Trophoblast cell (in vitro differentiated cells and primary cell): ENCODE results near the gene PDC.
"Not testable (repeated sequence)": the region's sequence is repeated elsewhere in the genome, so short reads cannot be mapped to it uniquely, and the experiment has no call there.

Experiments used
- DNase-seq, 2 donors: peaks; one replicate each; pipeline ENCODE4 v3.0.0-alpha.2; 2016
- H2AFZ ChIP-seq: 2 replicates; pipeline ENCODE4 v1.6.1; 2013; ENCODE audit warnings: low read length, moderate library complexity, mild to moderate bottlenecking; ENCODE audit not compliant: insufficient read depth, poor library complexity
- H2AK5ac ChIP-seq: 2 replicates; pipeline ENCODE4 v1.6.1; 2013; ENCODE audit warnings: mild to moderate bottlenecking, low read length
- H2BK120ac ChIP-seq: 2 replicates; pipeline ENCODE4 v1.6.1; 2013; ENCODE audit warnings: low read length, mild to moderate bottlenecking, moderate library complexity; ENCODE audit not compliant: insufficient read depth, poor library complexity
- H2BK12ac ChIP-seq: 2 replicates; pipeline ENCODE4 v1.6.1; 2013; ENCODE audit warnings: mild to moderate bottlenecking, low read length, moderate library complexity
- H2BK5ac ChIP-seq: 2 replicates; pipeline ENCODE4 v1.6.1; 2013; ENCODE audit warnings: low read length, low read depth, moderate library complexity, mild to moderate bottlenecking; ENCODE audit not compliant: poor library complexity
- H3K14ac ChIP-seq: 2 replicates; pipeline ENCODE4 v1.6.1; 2013; ENCODE audit warnings: mild to moderate bottlenecking, low read length
- H3K18ac ChIP-seq: 2 replicates; pipeline ENCODE4 v1.6.1; 2013; ENCODE audit warnings: mild to moderate bottlenecking, low read length
- H3K23ac ChIP-seq: 2 replicates; pipeline ENCODE4 v1.6.1; 2013; ENCODE audit warnings: low read length
- H3K27ac ChIP-seq: 2 replicates; pipeline ENCODE4 v1.5.1; 2013; ENCODE audit warnings: low read depth, mild to moderate bottlenecking, inconsistent platforms, low read length, moderate library complexity
- H3K27me3 ChIP-seq: 2 replicates; pipeline ENCODE4 v1.6.1; 2013; ENCODE audit warnings: inconsistent platforms, mild to moderate bottlenecking, low read length, moderate library complexity; ENCODE audit not compliant: insufficient read depth
- H3K36me3 ChIP-seq, 2 experiments: 1 replicate in 1 of 2; 2 replicates in 1 of 2; pipeline ENCODE4 v1.6.1; 2013; ENCODE audit warnings: low read length in 2 of 2, mild to moderate bottlenecking in 2 of 2, moderate library complexity in 1 of 2; ENCODE audit not compliant: insufficient read depth in 2 of 2, control insufficient read depth in 1 of 2
- H3K4ac ChIP-seq: 2 replicates; pipeline ENCODE4 v1.6.1; 2013; ENCODE audit warnings: low read depth, mild to moderate bottlenecking, low read length, moderate library complexity
- H3K4me1 ChIP-seq, 2 experiments: 1 replicate in 1 of 2; 2 replicates in 1 of 2; pipeline ENCODE4 v1.6.1; 2013; ENCODE audit warnings: low read length in 2 of 2, mild to moderate bottlenecking in 2 of 2, moderate library complexity in 1 of 2; ENCODE audit not compliant: insufficient read depth in 2 of 2, control insufficient read depth in 1 of 2
- H3K4me2 ChIP-seq: 2 replicates; pipeline ENCODE4 v1.6.1; 2013; ENCODE audit warnings: inconsistent platforms, mild to moderate bottlenecking, low read length, moderate library complexity
- H3K4me3 ChIP-seq: 2 replicates; pipeline ENCODE4 v1.5.1; 2013; ENCODE audit warnings: mild to moderate bottlenecking, low read depth, low read length, inconsistent platforms
- H3K79me1 ChIP-seq: one replicate; pipeline ENCODE4 v1.6.1; 2013; ENCODE audit warnings: low read length
- H3K79me2 ChIP-seq: 2 replicates; pipeline ENCODE4 v1.6.1; 2013; ENCODE audit warnings: low read length, mild to moderate bottlenecking; ENCODE audit not compliant: control insufficient read depth, insufficient read depth, poor library complexity
- H3K9ac ChIP-seq: 2 replicates; pipeline ENCODE4 v1.6.1; 2013; ENCODE audit warnings: mild to moderate bottlenecking, low read length
- H3K9me3 ChIP-seq: 2 replicates; pipeline ENCODE4 v1.6.1; 2013; ENCODE audit warnings: low read depth, mild to moderate bottlenecking, control low read depth, inconsistent platforms, low read length; ENCODE audit not compliant: insufficient read depth
- H4K12ac ChIP-seq: 2 replicates; pipeline ENCODE4 v1.6.1; 2013; ENCODE audit warnings: low read depth, mild to moderate bottlenecking, low read length, moderate library complexity
- H4K8ac ChIP-seq: 2 replicates; pipeline ENCODE4 v1.6.1; 2013; ENCODE audit warnings: low read depth, mild to moderate bottlenecking, low read length, moderate library complexity
- H4K91ac ChIP-seq: one replicate; pipeline ENCODE4 v1.6.1; 2013; ENCODE audit warnings: low read depth, mild to moderate bottlenecking, low read length, moderate library complexity
- WGBS: extraction: QIAGEN DNeasy Blood & Tissue Kit; methylation state at CpG from one replicate; pipeline ENCODE4 v1.1.7; 2013; ENCODE audit warnings: missing lambda C conversion rate; ENCODE audit not compliant: insufficient read length, insufficient coverage; ENCODE audit errors: extremely low coverage; 5-methylcytosine and 5-hydroxymethylcytosine counted together

The PDC gene

GRCh38 chr1:186473047-186473446, 12.1 kb upstream of the PDC start:
- Histone ChIP-seq H2AFZ (no peak overlapping the region), H2AK5ac (peak overlapping the region; percentile 59), H3K79me1 (peaks cover 9% of the 10 kb centered on the region), H3K27me3 (no peaks in the 10 kb centered on the region), H3K4ac (no peak overlapping the region), H3K79me2 (no peaks in the 10 kb centered on the region), H3K4me1 (peaks cover 3 to 5% of the 10 kb centered on the region in 2 experiments), H3K18ac (peak overlapping the region; percentile 86), H4K91ac (peak overlapping the region; percentile 87), H3K27ac (no peak overlapping the region), H3K4me2 (no peak overlapping the region), H2BK12ac (peak overlapping the region; percentile 99), H4K12ac (no peak overlapping the region), H3K36me3 (no peaks in the 10 kb centered on the region), H2BK5ac (peak overlapping the region; percentile 84), H3K9ac (no peak overlapping the region), H4K8ac (peak overlapping the region; percentile 43), H2BK120ac (peak overlapping the region; percentile 85), H3K23ac (no peak overlapping the region), H3K4me3 (no peak overlapping the region), H3K9me3 (peaks cover 2% of the 10 kb centered on the region), H3K14ac (peak overlapping the region; percentile 29)
- no CpG with 5 or more reads among the region's 4 CpGs for WGBS
- no peak for DNase-seq

DNA sequence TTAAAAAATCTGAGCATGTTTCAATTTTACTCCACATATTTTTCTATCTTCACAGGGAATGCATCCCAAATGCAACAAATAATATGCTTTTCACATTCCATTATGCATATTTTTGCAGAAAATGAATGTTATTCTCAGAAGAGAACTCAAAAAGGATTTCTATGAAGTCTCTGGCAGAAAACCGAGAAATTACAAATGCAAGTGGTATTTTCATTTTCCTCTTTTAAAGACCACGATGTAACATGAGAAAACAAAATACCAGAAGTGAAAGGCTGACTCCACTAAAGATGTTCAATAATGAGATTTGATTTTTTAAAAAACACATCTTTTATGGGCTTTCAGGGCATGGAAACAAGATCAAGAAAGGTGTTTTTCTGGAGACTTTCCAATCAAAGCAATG, 5.0 kb upstream of the PDC start:
- no peak overlapping the region for H2BK120ac ChIP-seq
- peak in 1 of 2 donors; percentile 49 for DNase-seq

DNA sequence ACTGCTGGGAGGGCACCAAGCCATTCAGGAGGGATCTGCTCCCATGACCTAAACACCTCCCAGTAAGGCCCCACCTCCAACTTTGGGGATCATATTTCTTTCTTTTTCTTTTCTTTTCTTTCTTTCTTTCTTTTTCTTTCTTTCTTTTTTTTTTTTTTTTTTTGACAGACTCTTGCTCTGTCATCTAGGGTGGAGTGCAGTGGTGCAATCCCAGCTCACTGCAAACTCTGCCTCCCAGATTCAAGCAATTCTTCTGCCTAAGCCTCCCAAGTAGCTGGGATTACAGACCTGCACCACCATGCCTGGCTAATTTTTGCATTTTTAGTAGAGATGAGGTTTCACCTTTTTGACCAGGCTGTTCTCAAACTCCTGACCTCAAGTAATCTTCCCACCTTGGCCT, 4.6 kb upstream of the PDC start:
- not testable (repeated sequence) for H3K79me2 ChIP-seq

More for the DNA sequence above, 5.0 kb upstream of the PDC start:
- no peak overlapping the region for H2BK12ac ChIP-seq
- no peak overlapping the region for H4K8ac ChIP-seq
- no peak overlapping the region for H4K12ac ChIP-seq
- H3K23ac ChIP-seq, result no peak overlapping the region
- no peak overlapping the region for H3K4ac ChIP-seq
- no peaks in the 10 kb centered on the region for H3K4me1 ChIP-seq
- H3K4me3 ChIP-seq, result no peak overlapping the region
- no peak overlapping the region for H2BK5ac ChIP-seq
- H3K27me3 ChIP-seq, result no peaks in the 10 kb centered on the region
- no peak overlapping the region for H3K14ac ChIP-seq
- H3K36me3 ChIP-seq, result no peaks in the 10 kb centered on the region
- H3K79me1 ChIP-seq, result no peaks in the 10 kb centered on the region
- H4K91ac ChIP-seq, result no peak overlapping the region
- WGBS, result no CpG with 5 or more reads among the region's 2 CpGs
- H3K9ac ChIP-seq, result no peak overlapping the region
- H2AK5ac ChIP-seq, result no peak overlapping the region
- H3K18ac ChIP-seq, result no peak overlapping the region
- H3K27ac ChIP-seq, result no peak overlapping the region
- H3K9me3 ChIP-seq, result no peaks in the 10 kb centered on the region
- no peaks in the 10 kb centered on the region for H3K79me2 ChIP-seq
- no peak overlapping the region for H3K4me2 ChIP-seq
- H2AFZ ChIP-seq, result no peak overlapping the region

GRCh38 chr1:186463926-186464325, 3.0 kb upstream of the PDC start:
- H2BK5ac ChIP-seq, result no peak overlapping the region
- H3K23ac ChIP-seq, result no peak overlapping the region
- H3K4me3 ChIP-seq, result no peak overlapping the region
- H3K18ac ChIP-seq, result no peak overlapping the region
- H2BK12ac ChIP-seq, result no peak overlapping the region
- no peak overlapping the region for H2AK5ac ChIP-seq
- no peaks in the 10 kb centered on the region for H3K36me3 ChIP-seq
- H3K14ac ChIP-seq, result no peak overlapping the region
- H3K4ac ChIP-seq, result no peak overlapping the region
- H4K91ac ChIP-seq, result no peak overlapping the region
- no peak overlapping the region for H2AFZ ChIP-seq
- no peak overlapping the region for H4K8ac ChIP-seq
- no peak for DNase-seq
- no peaks in the 10 kb centered on the region for H3K4me1 ChIP-seq
- no peak overlapping the region for H2BK120ac ChIP-seq
- H4K12ac ChIP-seq, result no peak overlapping the region
- H3K79me2 ChIP-seq, result no peaks in the 10 kb centered on the region
- no peaks in the 10 kb centered on the region for H3K27me3 ChIP-seq
- no peak overlapping the region for H3K4me2 ChIP-seq
- no CpG with 5 or more reads among the region's 3 CpGs for WGBS
- no peaks in the 10 kb centered on the region for H3K9me3 ChIP-seq
- no peak overlapping the region for H3K9ac ChIP-seq
- H3K79me1 ChIP-seq, result no peaks in the 10 kb centered on the region
- H3K27ac ChIP-seq, result no peak overlapping the region

More for the DNA sequence above, 4.6 kb upstream of the PDC start:
- H3K4me2 ChIP-seq, H2BK5ac ChIP-seq, H3K4me3 ChIP-seq, H3K79me1 ChIP-seq, H3K23ac ChIP-seq, H2AK5ac ChIP-seq, H3K14ac ChIP-seq, H3K27ac ChIP-seq, H2BK12ac ChIP-seq, H3K9me3 ChIP-seq, H3K4ac ChIP-seq, H2BK120ac ChIP-seq, H4K12ac ChIP-seq, H3K27me3 ChIP-seq, DNase-seq, H4K8ac ChIP-seq, H3K18ac ChIP-seq, H2AFZ ChIP-seq, H4K91ac ChIP-seq, H3K9ac ChIP-seq, H3K4me1 ChIP-seq, H3K36me3 ChIP-seq: not testable (repeated sequence)
